Activated CD4-positive, CD25-positive, alpha-beta regulatory T cell (primary cell): ENCODE data around the gene PTPRM.

Source experiments
- DNase-seq, 4 experiments: peaks; one replicate each; lab custom pipeline; 2025; lab: John Stamatoyannopoulos, UW

Gene PTPRM

GRCh38 chr18:8005870-8006569, 438.9 kb downstream of the PTPRM start:
- DNase-seq, result no peak

DNA sequence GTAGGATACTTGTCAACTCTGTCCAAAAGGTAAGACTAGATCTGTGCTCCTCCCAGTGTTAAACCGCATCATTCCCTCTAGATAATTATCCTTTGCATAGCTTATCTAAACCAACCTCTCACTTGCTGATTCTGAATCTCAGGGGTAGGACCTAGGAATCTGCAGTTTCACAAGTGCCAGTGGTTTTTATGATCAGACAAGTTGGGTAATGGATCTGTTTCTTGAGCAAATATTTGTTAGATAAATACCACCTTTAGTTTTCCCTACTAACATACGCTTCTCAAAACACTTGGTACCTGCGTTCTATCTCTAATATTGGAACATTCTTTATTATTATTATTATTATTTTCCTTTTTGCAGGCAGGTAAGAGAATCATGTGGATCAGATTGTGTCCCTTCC, 439.9 kb downstream of the PTPRM start:
- no peak for DNase-seq

DNA sequence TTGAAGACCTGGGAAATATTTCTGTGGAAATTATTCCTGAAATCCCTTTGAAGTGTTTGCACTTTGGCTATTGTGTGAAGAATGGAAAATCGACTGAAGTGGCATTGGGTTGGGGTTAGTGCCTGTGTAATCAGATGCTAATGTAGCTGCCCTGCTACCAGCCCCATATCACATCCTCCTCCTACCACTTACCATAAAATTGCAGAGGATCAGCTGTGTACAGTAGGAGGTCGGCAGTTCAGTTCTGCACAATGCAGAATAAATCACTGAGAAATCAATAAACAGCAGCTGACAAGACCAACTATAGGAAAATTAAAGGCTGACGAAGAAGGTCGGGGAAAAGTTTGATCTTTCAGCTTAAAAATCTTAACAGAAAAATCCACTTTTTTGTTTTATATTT, 440.9 kb downstream of the PTPRM start:
- DNase-seq, result no peak

- DNase-seq, result no peak
These were observed 444.2 kb downstream of the PTPRM start for GRCh38 chr18:8011361-8011760.

DNA sequence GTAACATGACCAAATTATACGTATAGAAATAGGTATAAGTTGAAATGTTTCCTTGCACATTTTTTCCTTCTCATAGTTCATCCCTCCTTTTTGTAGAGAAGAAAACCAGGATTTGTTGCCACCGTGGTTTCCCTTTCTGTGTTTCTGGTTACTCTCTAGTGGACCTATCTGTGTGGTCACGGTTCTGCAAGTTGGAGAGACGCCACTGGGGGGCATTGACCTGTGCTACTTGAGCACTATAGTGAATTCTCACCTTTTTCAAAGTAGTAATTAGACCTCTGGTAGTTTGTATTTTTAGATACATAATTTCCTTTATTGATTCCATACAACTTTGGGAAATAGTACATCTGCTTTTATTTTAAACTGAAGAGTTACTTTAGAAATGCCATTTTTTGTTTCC, 444.8 kb downstream of the PTPRM start:
- DNase-seq, result no peak

GRCh38 chr18:8018701-8019331, 451.7 kb downstream of the PTPRM start:
- DNase-seq, result no peak

- DNase-seq, result no peak
These were observed 452.5 kb downstream of the PTPRM start for GRCh38 chr18:8019600-8019999.

DNA sequence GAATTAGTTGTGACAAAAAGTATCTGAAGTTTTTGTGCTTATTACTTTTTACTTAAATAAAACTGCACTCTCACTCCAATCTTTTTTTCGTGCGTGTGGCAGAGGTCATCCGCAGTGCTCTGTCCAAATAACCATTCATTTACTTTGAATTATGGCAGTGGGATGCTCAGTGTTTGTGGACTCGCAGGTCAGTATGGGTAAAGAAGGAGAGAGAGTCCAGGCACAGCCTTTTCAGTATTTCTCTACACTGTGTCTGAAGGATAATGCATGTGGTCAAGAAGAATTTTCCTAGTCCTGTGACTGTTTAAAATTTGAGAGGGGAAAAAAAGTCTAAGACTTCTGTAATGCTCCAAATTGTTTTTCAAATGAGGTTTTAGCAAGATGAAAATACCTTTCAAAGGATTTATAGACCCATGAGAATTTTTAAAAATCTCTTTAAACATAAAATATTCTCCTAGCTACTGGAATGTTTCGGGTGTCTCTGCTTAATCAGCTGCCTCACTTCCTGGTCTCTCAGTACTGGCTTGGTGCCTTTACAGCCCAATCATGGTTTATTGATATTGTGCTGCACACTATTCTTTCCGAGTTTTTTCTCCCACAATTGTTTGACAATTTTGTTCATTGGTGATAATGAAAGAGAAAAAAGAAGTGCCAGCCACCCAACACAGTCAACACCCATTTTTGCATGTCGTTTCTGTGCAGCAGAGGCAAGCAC, 453.2 kb downstream of the PTPRM start:
- DNase-seq, result no peak

DNA sequence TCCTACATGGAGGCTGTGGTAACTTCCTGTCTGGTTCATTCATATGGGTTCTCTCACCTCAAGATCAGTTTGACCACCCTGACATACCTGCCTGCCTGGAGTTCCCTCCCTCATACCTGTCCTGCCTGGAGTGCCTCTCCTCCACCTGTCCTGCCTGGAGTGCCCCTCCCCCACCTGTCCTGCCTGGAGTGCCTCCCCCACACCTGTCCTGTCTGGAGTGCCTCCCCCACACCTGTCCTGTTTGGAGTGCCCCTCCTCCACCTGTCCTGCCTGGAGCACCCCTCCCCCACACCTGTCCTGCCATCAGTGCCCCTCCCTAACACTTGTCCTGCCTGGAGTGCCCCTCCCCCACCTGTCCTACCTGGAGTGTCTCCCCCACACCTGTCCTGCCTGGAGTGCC, 461.9 kb downstream of the PTPRM start:
- DNase-seq, result no peak

DNA sequence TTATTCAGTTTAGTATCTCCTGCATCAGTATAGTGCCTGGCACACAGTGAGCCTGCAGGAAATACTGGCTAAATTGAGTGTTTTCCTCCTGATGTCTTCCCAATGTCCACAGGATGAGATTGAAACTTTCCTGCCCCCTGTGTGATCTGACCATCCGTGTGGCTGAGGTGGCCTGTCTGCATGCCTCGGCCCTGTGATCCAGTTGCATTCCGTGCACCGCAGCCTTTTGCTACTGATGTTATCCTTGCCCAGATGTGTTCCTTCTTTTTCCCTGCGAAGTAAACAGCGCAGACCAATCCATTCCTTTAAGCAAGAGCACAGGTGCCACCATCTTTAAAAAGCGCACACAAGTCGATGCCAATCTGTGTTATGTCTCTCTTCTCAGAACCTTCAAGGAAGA, 462.6 kb downstream of the PTPRM start:
- no peak for DNase-seq

DNA sequence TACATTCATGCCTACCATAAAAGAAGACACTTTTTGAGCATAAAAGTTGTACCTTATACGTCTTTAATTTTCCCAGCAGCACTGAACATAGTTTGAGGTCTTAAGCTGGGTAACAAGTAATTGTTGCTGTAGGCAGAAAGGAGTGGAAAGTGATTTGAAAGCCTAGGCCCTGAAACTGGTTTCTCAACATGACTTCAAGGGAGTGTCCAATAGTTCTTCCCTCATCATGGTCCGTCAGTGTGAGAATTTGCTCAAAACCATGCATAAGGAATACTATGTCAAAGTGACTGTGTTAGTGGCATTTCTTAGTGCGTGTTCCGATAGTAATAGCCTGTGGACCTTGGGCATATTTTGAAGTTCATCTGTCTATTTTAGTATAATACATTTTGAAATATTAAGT, 463.1 kb downstream of the PTPRM start:
- no peak for DNase-seq

GRCh38 chr18:8031496-8031895, 464.4 kb downstream of the PTPRM start:
- DNase-seq, result no peak

- no peak for DNase-seq
These were observed 467.6 kb downstream of the PTPRM start for GRCh38 chr18:8034674-8035073.

DNA sequence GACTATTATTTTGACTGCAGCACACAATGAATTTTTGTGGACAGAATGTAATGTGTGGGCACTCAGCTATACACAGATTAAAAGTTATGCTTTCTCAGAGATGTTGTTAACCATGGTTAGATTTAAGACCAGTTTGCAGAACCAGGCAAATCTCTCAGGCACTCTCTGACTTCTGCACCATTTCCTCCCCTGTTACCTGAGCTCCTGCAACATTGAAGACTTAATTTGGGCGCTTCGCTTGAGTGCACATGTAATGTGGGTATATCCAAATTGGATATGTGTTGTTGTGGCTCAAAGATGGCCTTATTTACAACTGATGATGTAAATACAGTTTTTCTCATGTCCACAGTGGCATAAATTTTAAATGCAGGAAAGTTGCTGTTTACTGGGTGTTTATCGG, 469.4 kb downstream of the PTPRM start:
- DNase-seq, result no peak

GRCh38 chr18:8037296-8037695, 470.2 kb downstream of the PTPRM start:
- no peak for DNase-seq

GRCh38 chr18:8040021-8040420, 472.9 kb downstream of the PTPRM start:
- no peak for DNase-seq

DNA sequence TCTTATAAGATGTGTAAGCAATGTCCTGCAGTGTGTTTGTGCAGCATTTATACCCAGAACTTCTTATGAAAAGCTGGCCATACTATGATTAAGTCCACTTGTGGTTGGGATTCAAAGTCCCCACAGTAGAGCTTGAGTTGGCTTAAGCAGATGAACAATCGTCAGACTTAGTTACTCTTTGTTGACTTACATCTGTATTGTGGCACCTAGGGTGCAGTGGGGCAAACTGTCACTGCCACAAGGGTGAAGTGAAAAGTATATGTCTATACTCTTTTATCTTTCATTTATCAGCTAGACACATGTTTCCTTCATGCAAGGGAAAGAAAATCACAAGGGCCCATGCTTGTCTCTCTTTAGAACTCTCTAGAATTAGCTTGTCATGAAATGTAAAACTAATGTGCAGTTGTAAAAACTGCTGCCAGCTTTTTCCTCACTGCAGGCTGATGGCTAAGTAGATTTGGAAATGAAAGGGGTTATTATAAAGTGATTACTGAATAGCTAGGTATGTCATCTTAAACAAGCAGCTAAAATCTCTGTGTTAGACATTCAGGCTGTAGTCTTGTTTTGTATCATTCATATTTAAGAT, 474.5 kb downstream of the PTPRM start:
- no peak for DNase-seq

DNA sequence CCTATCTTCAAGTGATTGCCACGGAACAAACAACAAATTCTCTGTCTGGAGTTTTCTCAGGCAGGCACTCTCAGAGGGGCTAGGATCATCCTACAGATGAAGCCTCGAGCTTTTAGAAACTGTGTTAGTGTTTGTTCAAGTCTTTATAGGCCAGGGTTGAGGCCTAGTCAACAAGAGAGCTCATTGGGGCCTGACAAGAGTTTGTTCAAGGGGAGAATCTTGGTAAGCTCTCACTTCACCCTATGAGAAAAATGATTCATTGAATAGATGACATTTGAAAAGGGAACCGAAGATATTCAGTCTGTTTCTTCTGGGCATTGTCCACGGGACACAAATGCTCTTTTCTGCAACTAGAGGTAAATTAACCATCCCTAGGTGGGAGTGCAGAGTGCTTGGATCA, 476.9 kb downstream of the PTPRM start:
- no peak for DNase-seq

GRCh38 chr18:8045160-8045883, 478.2 kb downstream of the PTPRM start:
- no peak for DNase-seq

DNA sequence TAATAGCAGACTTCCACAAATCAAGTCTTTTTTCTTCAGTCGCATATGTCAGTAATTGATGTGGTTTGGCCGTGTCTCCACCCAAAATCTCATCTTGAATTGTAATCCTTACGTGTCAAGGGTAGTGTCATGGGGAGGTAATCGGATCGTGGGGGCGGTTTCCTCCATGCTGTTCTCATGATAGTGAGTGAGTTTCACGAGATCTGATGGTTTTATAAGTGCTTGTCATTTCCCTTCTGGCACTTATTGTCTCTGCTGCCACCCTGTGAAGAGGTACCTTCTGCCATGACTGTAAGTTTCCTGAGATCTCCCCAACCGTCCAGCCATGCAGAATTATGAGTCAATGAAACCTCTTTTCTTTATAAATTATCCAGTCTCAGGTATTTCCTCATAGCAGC, 478.8 kb downstream of the PTPRM start:
- DNase-seq, result no peak

DNA sequence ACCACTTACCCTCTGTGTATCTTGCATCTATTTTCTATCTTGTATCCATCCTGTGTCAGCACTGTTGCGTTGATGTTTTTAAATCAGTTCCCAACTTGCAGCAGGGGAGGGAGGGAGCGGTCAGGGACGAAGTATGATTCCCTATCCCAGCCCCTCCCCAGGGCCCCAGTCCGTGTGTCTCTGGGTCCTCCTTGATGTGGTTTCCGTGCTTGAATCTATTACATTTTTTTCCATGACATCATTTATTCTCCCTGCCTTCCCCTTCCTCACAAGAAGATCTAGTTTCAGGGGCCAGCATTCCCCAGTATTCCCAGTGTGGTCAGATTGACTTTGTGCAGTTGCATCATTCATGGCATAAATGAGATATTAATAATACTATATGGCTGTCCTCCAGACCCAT, 479.3 kb downstream of the PTPRM start:
- no peak for DNase-seq

- no peak for DNase-seq
These were observed 482.0 kb downstream of the PTPRM start for GRCh38 chr18:8049147-8049546.
